H1 (cell line): ENCODE data around the gene CREB3L1.
A peak's percentile ranks its signal among the peaks of the same experiment; 100 is the strongest.

Experiments used
- EZH2 ChIP-seq: fragments of 200-600 bp; sonication (generic); IDR thresholded peaks from 2 replicates; pipeline ENCODE4 v1.7.1; 2012; ENCODE audit warnings: low read depth, mild to moderate bottlenecking, moderate library complexity, low read length, inconsistent platforms; ENCODE audit not compliant: severe bottlenecking
- PHF8 ChIP-seq: fragments of 200-600 bp; sonication (generic); conservative IDR thresholded peaks from 2 replicates; pipeline ENCODE4 v1.7.1; 2012; ENCODE audit warnings: low read depth, mild to moderate bottlenecking, inconsistent platforms, low read length, moderate library complexity
- TAF7 ChIP-seq: optimal IDR thresholded peaks from 2 replicates; pipeline ENCODE3; 2011; ENCODE audit warnings: low read depth, mild to moderate bottlenecking, inconsistent platforms, low read length, moderate library complexity, borderline replicate concordance
- ZNF274 ChIP-seq: IDR thresholded peaks from 2 replicates; pipeline ENCODE4 v1.7.0; 2012; ENCODE audit warnings: low read length, borderline replicate concordance; ENCODE audit errors: extremely low read depth

DNA sequence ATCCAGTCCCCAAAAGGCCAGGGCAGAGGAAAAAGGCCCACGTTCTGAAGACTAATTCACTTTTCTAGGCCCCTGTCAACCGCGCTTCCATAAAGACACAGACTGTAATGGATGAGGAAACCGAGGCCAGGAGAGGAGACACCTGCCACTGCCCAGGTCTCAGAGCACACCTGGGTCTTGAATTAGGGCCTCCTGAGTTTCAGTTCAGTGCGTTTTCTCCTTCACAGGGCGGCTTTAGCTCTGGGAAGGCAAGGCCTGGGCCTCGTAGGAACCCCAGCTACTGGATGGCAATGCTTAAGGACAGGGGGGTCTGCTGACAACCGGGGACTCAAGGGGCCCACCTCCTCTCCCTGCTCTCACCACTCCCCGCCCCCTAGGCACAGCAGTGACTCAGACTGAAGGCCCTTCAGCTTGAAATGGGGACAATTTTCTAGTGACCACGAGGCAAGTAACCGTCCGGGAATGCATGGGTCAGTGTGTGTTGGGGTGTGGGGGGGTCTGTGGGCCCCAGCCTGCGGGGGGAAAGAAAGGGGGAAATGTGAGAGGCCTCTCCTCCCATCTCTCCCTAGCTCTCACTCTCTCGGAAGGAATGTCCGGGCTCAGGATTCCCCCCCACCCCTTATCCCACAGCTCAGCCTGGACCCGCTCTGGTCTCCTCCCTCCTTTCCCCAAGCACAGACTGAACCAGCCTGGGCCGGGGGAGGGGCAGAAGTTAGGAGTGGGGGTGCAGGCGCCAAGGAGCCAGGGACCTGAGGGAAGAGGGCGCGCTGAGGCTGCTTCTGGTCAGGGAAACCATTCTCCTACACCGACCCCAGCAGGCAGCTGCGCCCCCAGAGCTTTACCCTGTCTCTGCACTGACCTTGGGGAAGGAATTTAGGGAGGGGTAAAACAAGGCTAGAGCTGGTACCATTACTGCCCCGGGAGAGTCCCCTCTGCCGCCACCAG lies 17.2 kb downstream of the CREB3L1 start:
- no peak for TF ChIP-seq EZH2
- TF ChIP-seq ZNF274, result no peak
- peak; percentile 66 for TF ChIP-seq TAF7
- no peak for TF ChIP-seq PHF8
